ENCODE measurements around the gene ASAH2. TPM values are rescaled to one million over a fixed set of nuclear protein-coding genes. Genes with fewer than 3 reads are reported as not detected.

ASAH2 gene
- total RNA-seq, 4 donors from 2014 or later, result 0.10 to 1.9 (median 0.86) TPM

- no peak for DNase-seq
- no peaks in the 10 kb centered on the region for H3K9me3 ChIP-seq
- H3K4me1 ChIP-seq, result no peaks in the 10 kb centered on the region
- no peak for ATAC-seq
- in situ Hi-C loops (cut with MboI; ENCODE audit: low sequenced_read_pairs in 4 of 4), result no loop called here
- H3K27ac ChIP-seq, result no peak overlapping the region
- H3K27me3 ChIP-seq, result no peaks in the 10 kb centered on the region
- TF ChIP-seq POLR2A (IDR thresholded peaks at IDR 0.05) (no peak), CTCF (IDR thresholded peaks at IDR 0.05 in 4 of 5, conservative IDR thresholded peaks at IDR 0.05 in 1 of 5) (no peak)
- no peak overlapping the region for H3K4me3 ChIP-seq
- intact Hi-C loops (cut with DNase I; ENCODE audit: low total_unique reads), result no loop called here
- H3K36me3 ChIP-seq, result no peaks in the 10 kb centered on the region
Observed at GRCh38 chr10:50232261-50232639, 19.1 kb downstream of the ASAH2 start.

- in situ Hi-C loops (cut with MboI; ENCODE audit: low sequenced_read_pairs in 4 of 4), result no loop called here
Observed at GRCh38 chr10:50231515-50232260, 19.6 kb downstream of the ASAH2 start.

GRCh38 chr10:50229460-50229859 lies 21.9 kb downstream of the ASAH2 start:
- Histone ChIP-seq H3K4me1 (no peaks in the 10 kb centered on the region), H3K27ac (no peak overlapping the region), H3K36me3 (no peaks in the 10 kb centered on the region), H3K27me3 (no peaks in the 10 kb centered on the region), H3K4me3 (no peak overlapping the region), H3K9me3 (no peaks in the 10 kb centered on the region)
- in situ Hi-C loops (cut with MboI; ENCODE audit: low sequenced_read_pairs in 4 of 4) (no loop called here), intact Hi-C loops (cut with DNase I; ENCODE audit: low total_unique reads) (no loop called here)
- ATAC-seq (no peak), DNase-seq (no peak)
- TF ChIP-seq CTCF (IDR thresholded peaks at IDR 0.05 in 4 of 5, conservative IDR thresholded peaks at IDR 0.05 in 1 of 5) (no peak), POLR2A (IDR thresholded peaks at IDR 0.05) (no peak)

More at GRCh38 chr10:50231515-50232260, 19.6 kb downstream of the ASAH2 start:
- Histone ChIP-seq H3K4me3 (no peak overlapping the region), H3K27me3 (no peaks in the 10 kb centered on the region), H3K27ac (no peak overlapping the region), H3K36me3 (no peaks in the 10 kb centered on the region), H3K4me1 (no peaks in the 10 kb centered on the region), H3K9me3 (no peaks in the 10 kb centered on the region)
- no peak for TF ChIP-seq CTCF (IDR thresholded peaks at IDR 0.05 in 4 of 5, conservative IDR thresholded peaks at IDR 0.05 in 1 of 5)
- no peak for TF ChIP-seq POLR2A (IDR thresholded peaks at IDR 0.05)
- DNase-seq, result no peak
- ATAC-seq, result no peak
- intact Hi-C loops (cut with DNase I; ENCODE audit: low total_unique reads), result no loop called here

GRCh38 chr10:50228672-50229071 lies 22.6 kb downstream of the ASAH2 start:
- in situ Hi-C loops (cut with MboI; ENCODE audit: low sequenced_read_pairs in 4 of 4), result no loop called here
- no peak for DNase-seq
- intact Hi-C loops (cut with DNase I; ENCODE audit: low total_unique reads), result no loop called here

More at GRCh38 chr10:50228672-50229071, 22.6 kb downstream of the ASAH2 start:
- H3K9me3 ChIP-seq, result no peaks in the 10 kb centered on the region
- TF ChIP-seq CTCF (IDR thresholded peaks at IDR 0.05 in 4 of 5, conservative IDR thresholded peaks at IDR 0.05 in 1 of 5) (no peak), POLR2A (IDR thresholded peaks at IDR 0.05) (no peak)
- no peak overlapping the region for H3K27ac ChIP-seq
- H3K36me3 ChIP-seq, result no peaks in the 10 kb centered on the region
- no peak overlapping the region for H3K4me3 ChIP-seq
- H3K4me1 ChIP-seq, result no peaks in the 10 kb centered on the region
- no peaks in the 10 kb centered on the region for H3K27me3 ChIP-seq
- ATAC-seq, result no peak

Measured in gastrocnemius medialis (tissue), 4 donors.